WI38 (cell line): ENCODE measurements around the gene ELOVL6.
A peak's percentile ranks its signal among the peaks of the same experiment; 100 is the strongest.
"Not testable (repeated sequence)": the region's sequence is repeated elsewhere in the genome, so short reads cannot be mapped to it uniquely, and the experiment has no call there.

ENCODE experiments used
- H3K4me3 ChIP-seq: 2 replicates; pipeline ENCODE4 v1.5.1; 2011; ENCODE audit warnings: low read depth, mild to moderate bottlenecking, control low read depth, low read length
- TF ChIP-seq, protein P1 (sequence below): IDR thresholded peaks from 2 replicates; pipeline ENCODE4 v1.5.1; 2012; ENCODE audit warnings: low read depth, mild to moderate bottlenecking, control low read depth, low read length

ELOVL6 gene, protein sequence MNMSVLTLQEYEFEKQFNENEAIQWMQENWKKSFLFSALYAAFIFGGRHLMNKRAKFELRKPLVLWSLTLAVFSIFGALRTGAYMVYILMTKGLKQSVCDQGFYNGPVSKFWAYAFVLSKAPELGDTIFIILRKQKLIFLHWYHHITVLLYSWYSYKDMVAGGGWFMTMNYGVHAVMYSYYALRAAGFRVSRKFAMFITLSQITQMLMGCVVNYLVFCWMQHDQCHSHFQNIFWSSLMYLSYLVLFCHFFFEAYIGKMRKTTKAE

DNA sequence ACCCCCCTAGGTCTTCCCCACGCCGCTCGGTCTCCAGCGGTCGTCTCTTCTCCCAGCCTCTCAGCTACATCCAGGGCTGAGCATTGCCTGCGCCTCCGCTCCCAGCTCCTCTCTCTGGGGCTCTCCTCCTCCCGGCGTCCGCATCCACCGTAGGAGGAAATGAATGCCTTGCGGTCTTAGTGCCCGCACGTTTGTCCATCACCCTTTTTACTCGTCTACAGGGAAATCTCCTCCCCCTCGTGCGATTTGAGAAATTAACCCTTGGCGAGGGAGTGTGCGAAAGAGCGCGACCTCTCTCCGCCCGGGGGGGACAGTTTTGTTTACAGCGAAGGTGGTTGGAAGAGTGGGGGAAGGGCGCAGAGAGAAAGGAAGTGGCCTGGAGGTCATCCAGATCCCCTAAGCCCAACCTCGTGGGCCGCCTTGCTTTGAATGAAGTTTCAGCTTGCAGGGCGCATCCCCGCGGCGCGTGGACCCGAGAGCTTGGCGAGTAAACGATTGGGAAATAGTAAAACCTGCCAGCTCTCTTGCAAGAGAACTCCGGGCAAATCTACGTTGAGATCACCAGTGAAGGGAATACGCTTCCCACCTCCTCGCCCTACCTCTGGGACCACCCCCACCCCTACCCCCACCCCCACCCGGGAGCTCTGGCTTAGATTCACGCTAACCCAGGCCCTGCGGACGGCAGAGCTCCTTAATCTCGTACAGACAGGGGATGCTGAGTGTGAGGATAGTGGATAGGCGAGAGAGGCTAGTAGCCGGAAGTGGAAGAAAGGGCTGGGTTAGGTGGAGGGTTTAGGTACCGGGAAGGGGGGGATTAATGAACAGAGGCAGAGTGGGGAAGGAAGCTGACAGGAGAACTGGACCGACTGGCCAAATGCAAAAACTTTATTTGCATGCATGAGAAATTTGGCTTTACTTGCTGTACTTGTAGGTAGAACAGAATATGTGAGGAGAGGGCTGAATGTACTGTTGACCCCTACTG, at the start of gene ELOVL6:
Gene ELOVL6, minus strand, starts transcription at position 181 of the 982 bp plus-strand sequence. CDS start 280 bp downstream, outside the sequence.
- TF ChIP-seq, protein P1, sequence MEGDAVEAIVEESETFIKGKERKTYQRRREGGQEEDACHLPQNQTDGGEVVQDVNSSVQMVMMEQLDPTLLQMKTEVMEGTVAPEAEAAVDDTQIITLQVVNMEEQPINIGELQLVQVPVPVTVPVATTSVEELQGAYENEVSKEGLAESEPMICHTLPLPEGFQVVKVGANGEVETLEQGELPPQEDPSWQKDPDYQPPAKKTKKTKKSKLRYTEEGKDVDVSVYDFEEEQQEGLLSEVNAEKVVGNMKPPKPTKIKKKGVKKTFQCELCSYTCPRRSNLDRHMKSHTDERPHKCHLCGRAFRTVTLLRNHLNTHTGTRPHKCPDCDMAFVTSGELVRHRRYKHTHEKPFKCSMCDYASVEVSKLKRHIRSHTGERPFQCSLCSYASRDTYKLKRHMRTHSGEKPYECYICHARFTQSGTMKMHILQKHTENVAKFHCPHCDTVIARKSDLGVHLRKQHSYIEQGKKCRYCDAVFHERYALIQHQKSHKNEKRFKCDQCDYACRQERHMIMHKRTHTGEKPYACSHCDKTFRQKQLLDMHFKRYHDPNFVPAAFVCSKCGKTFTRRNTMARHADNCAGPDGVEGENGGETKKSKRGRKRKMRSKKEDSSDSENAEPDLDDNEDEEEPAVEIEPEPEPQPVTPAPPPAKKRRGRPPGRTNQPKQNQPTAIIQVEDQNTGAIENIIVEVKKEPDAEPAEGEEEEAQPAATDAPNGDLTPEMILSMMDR = no peak
- H3K4me3 ChIP-seq = peak within 1 kb of the TSS; percentile 68

DNA sequence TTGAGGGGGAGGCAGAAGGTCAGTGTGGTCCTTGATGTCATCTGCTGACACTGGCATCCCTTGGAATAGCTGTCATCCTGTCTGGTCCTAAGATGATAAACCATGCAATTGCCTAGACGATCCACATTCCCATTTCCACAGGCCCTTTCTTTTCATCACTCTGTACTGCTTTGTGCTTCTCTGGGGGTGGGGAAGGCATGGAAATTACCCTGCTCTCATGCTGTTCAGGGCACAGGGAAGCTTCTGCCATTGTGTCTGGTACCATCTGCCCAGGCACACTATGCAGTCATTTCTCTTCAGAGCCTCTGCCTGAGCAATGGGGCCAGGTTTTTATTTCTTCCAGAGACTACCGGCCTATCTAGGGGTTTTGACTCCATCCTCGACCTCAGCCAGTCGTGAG, 49.7 kb upstream of the ELOVL6 start:
- H3K4me3 ChIP-seq = no peak overlapping the region
- TF ChIP-seq, protein P1 = no peak

DNA sequence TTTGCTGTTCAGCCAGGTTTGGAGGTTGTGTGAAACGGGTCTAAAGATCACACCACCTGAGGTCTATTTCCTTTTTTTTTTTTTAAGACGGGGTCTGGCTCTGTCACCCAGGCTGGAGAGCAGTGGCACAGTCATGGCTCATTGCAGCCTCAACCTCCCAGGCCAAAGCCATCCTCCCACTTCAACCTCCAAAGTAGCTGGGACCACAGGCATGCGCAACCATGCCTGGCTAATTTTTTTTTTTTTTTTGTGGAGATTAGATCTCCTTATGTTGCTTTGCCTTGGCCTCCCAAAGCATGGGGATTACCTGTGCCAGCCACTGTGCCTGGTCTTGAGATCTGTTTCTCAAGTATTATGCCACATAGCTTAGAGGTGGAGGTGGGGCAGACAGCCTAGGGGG, 49.2 kb upstream of the ELOVL6 start:
- no peak overlapping the region for H3K4me3 ChIP-seq
- TF ChIP-seq, protein P1 = no peak

DNA sequence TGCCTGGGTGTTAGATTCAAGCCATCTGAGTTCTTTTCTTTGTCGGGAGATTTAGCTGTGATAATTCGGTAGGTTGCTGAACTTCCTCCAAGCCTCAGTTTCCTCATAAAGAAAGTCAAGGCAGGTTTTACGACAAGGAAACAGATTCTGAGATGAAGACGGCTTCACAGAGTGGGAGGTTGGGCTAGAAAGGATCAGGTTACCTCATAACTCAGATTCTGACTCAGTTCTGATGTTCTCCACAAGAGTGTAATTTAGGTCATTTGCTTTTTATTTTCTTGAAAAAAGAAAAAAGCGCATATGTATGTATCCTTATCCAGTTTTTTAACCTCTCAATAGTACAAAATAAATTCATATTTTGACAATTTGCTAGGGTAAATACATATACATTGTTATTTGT, 47.2 kb upstream of the ELOVL6 start:
- H3K4me3 ChIP-seq = no peak overlapping the region

DNA sequence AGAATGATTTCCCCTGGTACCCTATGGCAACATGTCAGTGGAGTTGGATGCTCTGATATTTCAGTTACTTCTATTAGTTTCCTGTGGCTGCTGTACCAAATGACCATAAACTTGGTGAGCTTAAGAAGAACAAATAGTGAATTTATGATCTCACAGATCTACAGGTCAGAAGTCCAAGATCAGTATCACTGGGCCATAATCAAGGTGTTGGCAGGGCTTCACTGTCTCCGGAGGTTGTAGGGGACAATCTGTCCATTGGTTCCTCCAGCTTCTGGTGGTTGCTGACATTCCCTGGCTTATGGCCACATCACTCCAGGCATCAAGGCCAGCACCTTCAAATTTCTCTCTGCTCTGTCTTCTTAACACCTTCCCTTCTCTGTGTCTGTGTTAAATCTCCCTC, 37.9 kb upstream of the ELOVL6 start:
- TF ChIP-seq, protein P1 = no peak
- no peak overlapping the region for H3K4me3 ChIP-seq

More for the DNA sequence above, 47.2 kb upstream of the ELOVL6 start:
- TF ChIP-seq, protein P1 = no peak

DNA sequence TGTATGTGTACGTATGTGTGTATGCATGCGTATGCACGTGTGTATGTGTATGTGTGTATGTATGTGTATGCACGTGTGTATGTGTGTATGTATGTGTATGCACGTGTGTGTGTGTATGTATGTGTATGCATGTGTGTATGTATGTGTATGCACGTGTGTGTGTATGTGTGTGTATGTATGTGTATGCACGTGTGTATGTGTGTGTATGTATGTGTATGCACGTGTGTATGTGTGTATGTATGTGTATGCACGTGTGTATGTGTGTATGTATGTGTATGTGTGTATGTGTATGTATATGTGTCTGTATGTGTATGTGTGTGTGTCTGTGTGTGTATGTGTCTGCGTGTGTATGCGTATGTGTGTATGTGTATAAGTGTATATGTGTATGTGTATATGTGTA, 35.2 kb upstream of the ELOVL6 start:
- not testable (repeated sequence) for H3K4me3 ChIP-seq

DNA sequence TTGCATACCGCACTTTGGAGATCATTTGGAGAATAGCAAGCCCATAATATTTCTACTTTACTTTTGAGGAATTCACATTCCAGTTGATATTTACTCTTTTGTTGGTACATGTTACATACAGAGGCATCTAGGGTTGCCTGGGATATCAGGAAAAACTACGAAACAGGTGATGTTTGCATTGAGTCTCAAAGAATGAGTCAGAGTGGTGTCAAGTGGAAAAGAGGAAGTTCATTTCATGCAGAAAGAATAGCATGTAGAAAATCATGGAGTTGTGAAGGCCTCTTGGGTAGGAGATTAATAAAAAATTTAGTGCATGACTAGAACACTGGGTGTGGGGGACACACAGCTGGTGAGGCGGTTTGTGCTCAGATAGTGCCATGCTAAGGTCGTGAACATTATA, 33.5 kb upstream of the ELOVL6 start:
- TF ChIP-seq, protein P1 = no peak
- H3K4me3 ChIP-seq = no peak overlapping the region
